ENCODE measurements around the gene ICA1. TPM values are rescaled to one million over a fixed set of nuclear protein-coding genes. Genes with fewer than 3 reads are reported as not detected.

The ICA1 gene
- polyA plus RNA-seq, 3 donors, result 3.2 to 7.0 (median 4.2) TPM

DNA sequence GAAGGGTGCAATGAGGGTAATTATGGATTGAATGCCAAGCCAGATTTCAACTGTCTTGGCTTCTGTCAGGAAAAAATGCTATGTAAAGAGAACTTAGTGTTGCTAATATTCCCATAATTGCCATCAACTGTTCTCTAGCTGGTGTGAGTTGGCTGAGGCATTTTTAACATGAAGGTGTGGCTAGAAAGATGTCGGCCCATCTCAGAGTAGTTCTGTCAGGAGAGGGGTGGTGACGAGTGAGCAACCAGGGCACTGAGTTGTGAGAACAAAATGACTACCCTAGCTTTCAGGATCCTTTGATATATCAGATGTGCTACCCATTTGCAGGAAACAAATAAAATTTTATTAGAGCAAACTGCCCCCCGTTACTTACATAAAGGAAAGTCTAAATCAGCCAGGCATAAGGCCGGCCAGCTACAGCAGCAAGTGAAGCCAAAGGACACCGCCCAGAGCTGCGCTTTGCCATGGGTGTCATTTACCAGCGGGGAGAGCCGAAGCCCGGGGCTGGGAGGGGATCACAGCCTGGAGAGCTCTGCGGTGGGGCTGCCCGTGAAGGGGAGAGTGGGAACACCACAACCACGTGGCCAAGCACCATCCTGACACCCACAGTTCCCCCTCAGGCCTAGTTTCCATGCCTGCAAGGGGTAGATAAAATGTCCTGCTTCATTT, 141.4 kb downstream of the ICA1 start:
- H3K9ac ChIP-seq (ENCODE audit: insufficient read depth, low read length, poor library complexity, severe bottlenecking), result no peak overlapping the region
- Mint-ChIP-seq H3K4me3 (no peak overlapping the region), H3K9me3 (peaks cover 0 to 6% (median 3%) of the 10 kb centered on the region in 7 donors), H3K27me3 (ENCODE audit: low read depth in 3 of 3) (peaks cover 0 to 1% (median 0%) of the 10 kb centered on the region in 3 donors), H3K27ac (no peak overlapping the region), H3K36me3 (peaks cover 0 to 8% of the 10 kb centered on the region in 2 donors), H3K4me1 (peaks cover 6% of the 10 kb centered on the region)
- no peaks in the 10 kb centered on the region for H3K9me3 ChIP-seq (replicated peaks in 1 of 2; ENCODE audit: control insufficient read depth in 1 of 2, insufficient read depth in 1 of 2, low read length in 2 of 2)
- H3K4me3 ChIP-seq (replicated peaks in 1 of 3; ENCODE audit: low read depth in 2 of 3, low read length in 3 of 3), result no peak overlapping the region
- TF ChIP-seq, protein P1, sequence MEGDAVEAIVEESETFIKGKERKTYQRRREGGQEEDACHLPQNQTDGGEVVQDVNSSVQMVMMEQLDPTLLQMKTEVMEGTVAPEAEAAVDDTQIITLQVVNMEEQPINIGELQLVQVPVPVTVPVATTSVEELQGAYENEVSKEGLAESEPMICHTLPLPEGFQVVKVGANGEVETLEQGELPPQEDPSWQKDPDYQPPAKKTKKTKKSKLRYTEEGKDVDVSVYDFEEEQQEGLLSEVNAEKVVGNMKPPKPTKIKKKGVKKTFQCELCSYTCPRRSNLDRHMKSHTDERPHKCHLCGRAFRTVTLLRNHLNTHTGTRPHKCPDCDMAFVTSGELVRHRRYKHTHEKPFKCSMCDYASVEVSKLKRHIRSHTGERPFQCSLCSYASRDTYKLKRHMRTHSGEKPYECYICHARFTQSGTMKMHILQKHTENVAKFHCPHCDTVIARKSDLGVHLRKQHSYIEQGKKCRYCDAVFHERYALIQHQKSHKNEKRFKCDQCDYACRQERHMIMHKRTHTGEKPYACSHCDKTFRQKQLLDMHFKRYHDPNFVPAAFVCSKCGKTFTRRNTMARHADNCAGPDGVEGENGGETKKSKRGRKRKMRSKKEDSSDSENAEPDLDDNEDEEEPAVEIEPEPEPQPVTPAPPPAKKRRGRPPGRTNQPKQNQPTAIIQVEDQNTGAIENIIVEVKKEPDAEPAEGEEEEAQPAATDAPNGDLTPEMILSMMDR (IDR thresholded peaks at IDR 0.05), result no peak
- H3K27me3 ChIP-seq (ENCODE audit: control insufficient read depth in 2 of 2, insufficient read depth in 2 of 2, low read length in 2 of 2), result no peaks in the 10 kb centered on the region
- H3K4me1 ChIP-seq (ENCODE audit: control insufficient read depth in 1 of 2, insufficient read depth in 2 of 2, low read length in 2 of 2), result peaks cover 5 to 6% of the 10 kb centered on the region in 2 donors
- H4K20me1 ChIP-seq (ENCODE audit: insufficient read depth, low read length), result no peaks in the 10 kb centered on the region
- no peak overlapping the region for H3K27ac ChIP-seq (ENCODE audit: low read depth in 1 of 2, low read length in 2 of 2)
- no peaks in the 10 kb centered on the region for H3K36me3 ChIP-seq (replicated peaks in 1 of 2; ENCODE audit: control insufficient read depth in 1 of 2, insufficient read depth in 2 of 2, low read length in 2 of 2)
- DNase-seq, result no peak
- WGBS (ENCODE audit: insufficient coverage), result 96% methylated on average over 5 of the region's 12 CpGs
- H2AFZ ChIP-seq (ENCODE audit: insufficient read depth, low read depth, low read length, poor library complexity, severe bottlenecking), result no peak overlapping the region
- intact Hi-C loops (cut with micrococcal nuclease), result no loop called here
- no peak overlapping the region for H3K4me2 ChIP-seq (replicated peaks; ENCODE audit: extremely low read depth, low read length, poor library complexity, severe bottlenecking)
- no peaks in the 10 kb centered on the region for H3K79me2 ChIP-seq (ENCODE audit: insufficient read depth, low read length)

DNA sequence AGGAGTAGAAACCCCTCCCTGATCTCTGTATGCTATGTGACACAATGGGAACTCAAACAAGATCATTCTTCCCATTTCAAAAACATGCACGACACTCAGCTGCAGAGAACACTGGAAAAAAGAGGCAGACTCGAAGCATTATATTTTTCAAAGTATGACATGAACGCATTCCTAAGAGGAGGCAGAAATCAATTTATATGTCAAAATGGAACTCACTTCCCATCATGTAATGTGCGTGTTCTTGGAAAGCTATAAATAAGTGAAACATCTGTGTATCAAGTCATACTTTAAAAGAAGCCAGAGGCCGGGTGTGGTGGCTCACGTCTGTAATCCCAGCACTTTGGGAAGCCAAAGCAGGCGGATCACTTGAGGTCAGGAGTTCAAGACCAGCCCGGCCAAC, 142.7 kb downstream of the ICA1 start:
- no peak overlapping the region for H3K4me3 Mint-ChIP-seq
- H3K27ac Mint-ChIP-seq, result no peak overlapping the region
- DNase-seq, result no peak
- no peak overlapping the region for H3K4me3 ChIP-seq (replicated peaks in 1 of 3; ENCODE audit: low read depth in 2 of 3, low read length in 3 of 3)
- no peaks in the 10 kb centered on the region for H3K27me3 ChIP-seq (ENCODE audit: control insufficient read depth in 2 of 2, insufficient read depth in 2 of 2, low read length in 2 of 2)
- no peaks in the 10 kb centered on the region for H3K79me2 ChIP-seq (ENCODE audit: insufficient read depth, low read length)
- no peaks in the 10 kb centered on the region for H3K27me3 Mint-ChIP-seq (ENCODE audit: low read depth in 3 of 3)
- no peaks in the 10 kb centered on the region for H3K36me3 ChIP-seq (replicated peaks in 1 of 2; ENCODE audit: control insufficient read depth in 1 of 2, insufficient read depth in 2 of 2, low read length in 2 of 2)
- H3K9ac ChIP-seq (ENCODE audit: insufficient read depth, low read length, poor library complexity, severe bottlenecking), result no peak overlapping the region
- intact Hi-C loops (cut with micrococcal nuclease), result no loop called here
- peaks cover 0 to 8% (median 4%) of the 10 kb centered on the region in 7 donors for H3K9me3 Mint-ChIP-seq
- no peaks in the 10 kb centered on the region for H3K4me1 Mint-ChIP-seq
- H3K36me3 Mint-ChIP-seq, result peaks cover 0 to 10% of the 10 kb centered on the region in 2 donors
- WGBS (ENCODE audit: insufficient coverage), result 100% methylated on average over 2 of the region's 8 CpGs
- H3K27ac ChIP-seq (ENCODE audit: low read depth in 1 of 2, low read length in 2 of 2), result no peak overlapping the region
- no peaks in the 10 kb centered on the region for H3K4me1 ChIP-seq (ENCODE audit: control insufficient read depth in 1 of 2, insufficient read depth in 2 of 2, low read length in 2 of 2)
- TF ChIP-seq, protein P1 (IDR thresholded peaks at IDR 0.05), result no peak
- H3K4me2 ChIP-seq (replicated peaks; ENCODE audit: extremely low read depth, low read length, poor library complexity, severe bottlenecking), result no peak overlapping the region
- H4K20me1 ChIP-seq (ENCODE audit: insufficient read depth, low read length), result no peaks in the 10 kb centered on the region
- H3K9me3 ChIP-seq (replicated peaks in 1 of 2; ENCODE audit: control insufficient read depth in 1 of 2, insufficient read depth in 1 of 2, low read length in 2 of 2), result no peaks in the 10 kb centered on the region
- H2AFZ ChIP-seq (ENCODE audit: insufficient read depth, low read depth, low read length, poor library complexity, severe bottlenecking), result no peak overlapping the region
